COLO668 (cell line): ENCODE data around the gene ZCCHC24.

Experiments used
- DNase-seq: peaks from one replicate; lab custom pipeline; 2025; ENCODE audit not compliant: unreplicated experiment; lab: John Stamatoyannopoulos, UW

Gene ZCCHC24

GRCh38 chr10:79385804-79386531 is 59.5 kb downstream of the ZCCHC24 start:
- DNase-seq = no peak

GRCh38 chr10:79385392-79385795 is 60.0 kb downstream of the ZCCHC24 start:
- DNase-seq = no peak

GRCh38 chr10:79384773-79385391 is 60.5 kb downstream of the ZCCHC24 start:
- no peak for DNase-seq

DNA sequence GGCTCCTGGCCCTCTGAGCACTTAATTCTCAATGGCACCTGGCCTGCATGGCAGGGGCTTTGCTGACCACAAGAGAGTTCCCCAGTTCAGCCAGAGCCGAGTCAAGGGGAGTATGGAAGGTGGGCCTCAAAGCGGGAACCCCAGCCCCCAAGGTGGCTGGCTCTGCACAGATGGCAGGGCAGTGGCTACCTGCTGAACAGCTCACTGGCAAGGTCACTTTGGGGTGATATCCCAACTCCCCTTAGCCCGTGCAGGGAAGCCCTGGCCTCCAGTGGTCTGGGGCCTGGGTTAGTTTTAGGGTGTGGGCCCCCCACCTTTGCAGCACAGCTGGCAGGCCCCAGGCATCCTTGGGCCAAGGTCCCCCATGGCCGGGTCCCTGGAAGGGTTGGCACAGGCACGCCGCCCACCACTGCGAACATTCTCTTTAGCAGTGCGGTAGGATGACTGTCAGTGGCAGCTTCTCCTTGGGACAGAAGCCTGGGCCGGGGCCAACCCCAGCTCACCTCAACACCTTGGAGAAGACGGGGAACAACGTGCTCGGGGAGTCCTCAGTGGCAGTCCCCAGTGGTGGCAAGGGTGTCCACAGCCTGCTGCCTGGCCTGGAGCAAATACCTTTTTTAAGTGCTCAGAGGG is 61.3 kb downstream of the ZCCHC24 start:
- DNase-seq = no peak

GRCh38 chr10:79382491-79382941 is 62.9 kb downstream of the ZCCHC24 start:
- no peak for DNase-seq

DNA sequence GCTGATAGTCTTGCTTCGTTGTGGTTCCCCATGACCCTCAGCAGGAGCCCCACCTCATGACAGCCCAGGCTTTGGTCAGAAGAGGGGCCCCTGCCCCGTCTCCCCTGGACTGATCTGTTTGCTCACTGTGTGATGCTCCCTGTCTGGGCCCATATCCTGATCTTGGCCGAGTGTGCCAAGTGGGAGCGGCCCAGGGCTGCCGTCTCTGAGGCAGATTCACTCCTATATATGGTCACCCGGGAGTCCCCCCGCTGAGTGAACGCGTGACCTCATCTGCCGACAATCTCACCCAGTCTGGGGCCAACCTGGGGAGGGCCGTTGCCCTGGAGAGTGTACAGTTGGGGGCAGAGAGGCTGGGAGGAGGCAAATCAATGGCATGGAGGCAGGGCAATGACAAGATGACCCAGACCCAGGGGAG is 63.6 kb downstream of the ZCCHC24 start:
- DNase-seq = no peak

- DNase-seq = no peak
These were observed 64.3 kb downstream of the ZCCHC24 start for GRCh38 chr10:79380946-79381721.

DNA sequence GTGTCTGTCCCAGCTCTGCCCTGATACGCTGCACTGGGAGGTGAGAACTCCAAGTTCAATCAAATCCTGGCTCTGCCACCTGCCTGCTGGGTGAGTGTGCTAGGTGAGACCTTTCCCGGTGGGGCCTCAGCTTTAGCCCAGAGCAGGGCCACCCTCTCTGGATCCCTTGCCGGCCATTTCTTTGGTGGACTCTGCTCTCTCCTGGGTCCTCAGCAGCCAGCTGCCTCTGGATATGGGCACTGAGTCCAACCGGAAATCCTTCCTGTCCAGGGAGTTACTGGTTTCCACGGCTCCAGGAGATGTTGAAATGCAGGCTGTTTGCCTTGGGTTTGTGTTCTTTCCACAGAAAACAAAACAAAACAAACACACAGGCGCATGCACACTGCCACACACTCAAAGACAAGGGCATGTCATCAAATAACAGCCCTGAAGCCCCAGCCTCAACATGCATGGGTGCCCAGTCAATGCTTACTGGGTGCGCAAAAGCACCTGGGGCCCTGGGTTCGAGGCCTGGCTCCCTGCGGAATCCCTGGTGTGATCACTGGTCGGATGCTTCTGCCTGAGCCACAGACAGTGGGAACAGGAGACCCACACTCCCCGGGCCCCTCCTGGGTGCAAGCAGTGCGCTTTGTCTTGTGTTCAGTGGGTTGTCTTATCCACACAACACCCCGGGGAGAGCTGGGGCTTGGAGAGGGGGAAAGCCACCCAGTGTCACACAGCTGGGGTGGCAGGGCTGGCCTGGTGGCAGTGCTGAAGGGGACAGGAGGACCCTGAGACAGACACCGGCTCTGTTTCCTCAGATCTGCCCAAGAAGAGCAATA is 65.1 kb downstream of the ZCCHC24 start:
- DNase-seq = peak; percentile 54

- no peak for DNase-seq
These were observed 65.8 kb downstream of the ZCCHC24 start for GRCh38 chr10:79379512-79380124.

- DNase-seq = no peak
These were observed 66.5 kb downstream of the ZCCHC24 start for GRCh38 chr10:79378647-79379511.

GRCh38 chr10:79378383-79378646 is 67.1 kb downstream of the ZCCHC24 start:
- no peak for DNase-seq

DNA sequence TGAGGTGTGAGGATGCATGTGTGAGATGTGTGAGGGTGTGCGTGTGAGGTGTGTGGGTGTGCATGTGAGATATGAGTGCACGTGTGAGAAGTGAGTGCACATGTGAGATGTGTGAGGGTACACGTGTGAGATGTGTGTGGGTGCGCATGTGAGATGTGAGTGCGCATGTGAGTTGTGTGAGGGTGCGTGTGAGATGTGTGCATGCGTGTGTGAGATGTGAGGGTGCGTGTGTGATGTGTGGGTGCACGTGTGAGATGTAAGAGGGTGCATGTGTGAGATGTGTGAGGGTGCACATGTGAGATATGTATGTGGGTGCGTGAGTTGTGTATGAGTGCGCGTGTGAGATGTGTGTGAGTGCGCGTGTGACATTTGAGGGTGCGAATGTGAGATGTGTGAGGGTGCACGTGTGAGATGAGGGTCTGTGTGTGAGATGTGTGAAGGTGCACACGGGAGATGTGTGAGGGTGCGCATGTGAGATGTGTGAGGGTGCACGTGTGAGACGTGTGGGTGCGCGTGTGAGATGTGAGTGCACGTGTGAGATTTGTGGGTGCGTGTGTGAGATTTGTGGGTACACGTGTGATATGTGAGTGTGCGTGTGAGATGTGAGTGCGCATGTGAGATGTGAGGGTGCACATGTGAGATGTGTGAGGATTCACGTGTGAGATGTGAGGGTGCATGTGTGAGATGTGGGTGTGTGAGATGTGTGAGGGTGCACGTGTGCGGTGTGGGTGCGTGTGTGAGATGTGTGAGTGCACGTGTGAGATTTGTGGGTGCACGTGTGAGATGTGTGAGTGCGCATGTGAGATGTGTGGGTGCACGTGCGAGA is 67.7 kb downstream of the ZCCHC24 start:
- DNase-seq = no peak

DNA sequence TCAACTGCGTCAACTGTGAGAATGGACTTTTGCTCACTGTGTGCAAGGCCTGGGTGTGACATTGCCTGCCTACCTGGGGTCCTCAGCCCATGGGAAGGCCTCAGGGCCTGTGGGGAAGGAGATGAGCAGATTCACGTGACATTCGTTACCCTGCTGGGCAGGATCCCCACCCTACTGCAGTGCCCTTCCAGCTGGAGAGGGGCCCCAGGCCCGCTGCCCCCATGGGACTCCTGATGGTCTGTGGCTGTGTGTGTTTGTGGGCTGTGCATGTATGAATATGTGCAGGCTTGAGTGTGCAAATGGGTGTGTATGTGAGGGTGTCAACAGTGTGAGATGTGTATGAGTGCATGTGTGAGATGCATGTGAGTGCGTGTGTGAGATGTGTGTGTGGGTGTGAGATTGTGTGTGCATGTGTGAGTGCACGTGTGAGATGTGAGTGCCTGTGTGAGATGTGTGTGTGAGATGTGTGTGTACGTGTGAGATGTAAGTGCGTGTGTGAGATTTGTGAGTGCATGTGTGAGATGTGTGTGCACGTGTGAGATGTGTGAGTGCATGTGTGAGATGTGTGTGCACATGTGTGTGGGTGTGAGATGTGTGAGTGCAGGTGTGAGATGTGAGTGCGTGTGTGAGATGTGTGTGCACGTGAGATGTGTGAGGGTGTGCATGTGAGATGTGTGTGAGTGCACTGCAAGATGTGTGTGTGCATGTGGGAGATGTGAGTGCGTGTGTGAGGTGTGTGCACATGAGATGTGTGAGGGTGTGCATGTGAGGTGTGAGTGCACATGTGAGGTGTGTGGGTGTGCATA is 68.5 kb downstream of the ZCCHC24 start:
- no peak for DNase-seq

DNA sequence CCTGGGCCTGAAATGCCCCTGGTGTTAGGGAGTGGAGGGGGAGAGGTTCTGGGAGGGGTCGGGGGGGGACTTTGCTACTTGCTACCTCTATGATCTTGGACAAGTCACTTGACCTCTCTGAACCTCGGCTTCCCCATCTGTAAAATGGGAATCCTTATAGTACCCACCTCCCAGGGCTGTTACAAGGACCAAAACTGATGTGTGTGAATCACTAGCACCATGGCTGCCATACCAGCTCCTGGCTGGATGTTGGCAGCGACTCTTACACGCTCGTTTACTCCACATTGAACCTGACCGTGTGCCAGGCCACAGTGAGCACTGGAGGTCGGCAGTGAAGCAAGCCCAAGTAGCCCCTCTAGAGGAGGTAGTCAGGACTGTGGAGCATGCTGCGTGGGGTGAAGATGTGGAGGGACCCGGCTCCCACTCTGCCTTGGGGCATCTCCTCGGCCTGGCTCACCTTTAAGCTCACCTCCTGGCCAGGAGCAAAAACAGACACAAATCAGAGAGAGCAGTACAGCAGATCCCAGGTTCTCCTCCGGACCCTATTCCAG is 69.3 kb downstream of the ZCCHC24 start:
- DNase-seq = no peak

GRCh38 chr10:79375321-79376077 is 69.9 kb downstream of the ZCCHC24 start:
- DNase-seq = no peak

DNA sequence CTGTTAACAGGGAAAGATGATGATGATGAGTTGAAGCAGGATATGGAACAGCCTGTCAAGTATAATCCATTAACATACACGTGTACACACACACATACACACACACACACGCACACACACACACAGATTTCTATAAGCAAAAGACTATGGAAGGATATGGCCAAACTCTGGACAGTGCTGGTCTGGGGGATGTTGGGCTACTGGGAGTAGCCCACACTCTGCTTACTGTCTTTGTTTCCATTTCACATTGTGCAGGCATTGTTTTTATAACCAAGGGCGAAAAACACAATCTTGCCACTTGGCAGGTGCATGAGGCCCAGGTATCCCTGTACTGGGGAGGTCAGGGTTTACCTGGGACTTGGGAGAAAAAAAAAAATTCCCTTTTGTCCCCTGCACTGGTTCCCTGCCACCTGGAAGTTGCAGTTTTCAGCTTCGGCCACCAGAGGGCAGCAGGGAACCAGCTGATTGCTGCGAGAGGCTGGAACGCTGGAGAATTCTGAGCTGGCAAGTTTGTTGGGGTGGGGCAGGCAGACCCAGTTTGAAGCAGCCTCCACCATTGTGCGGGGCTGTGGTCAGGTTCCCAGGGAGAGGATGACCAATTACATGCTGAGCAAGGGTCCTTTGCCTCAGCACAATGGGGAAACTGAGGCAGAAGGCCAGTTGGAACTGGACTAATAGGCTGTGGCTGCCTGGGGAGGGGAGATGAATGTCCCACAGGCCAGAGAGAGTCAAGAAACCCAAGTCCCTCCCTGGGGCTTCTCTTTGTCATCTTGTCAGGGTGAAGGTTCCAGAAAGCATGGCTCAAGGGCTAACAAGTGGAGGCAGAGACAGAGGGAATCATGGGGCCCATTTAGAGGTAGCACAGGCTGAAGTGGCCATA is 70.9 kb downstream of the ZCCHC24 start:
- DNase-seq = peak; percentile 58
